ENCODE data around the gene CRIP2.

Gene CRIP2

GRCh38 chr14:105476097-105476830, 1.6 kb downstream of the CRIP2 start:
- no peak for TF ChIP-seq CTCF (conservative IDR thresholded peaks at IDR 0.05; ENCODE audit: control insufficient read depth, insufficient read depth, low read depth, low read length)
- H3K4me3 ChIP-seq (ENCODE audit: control insufficient read depth, low read depth, low read length), result peak overlapping the region; percentile 45
- DNase-seq (ENCODE audit: low read depth), result no peak

GRCh38 chr14:105476831-105477659, 2.4 kb downstream of the CRIP2 start:
- no peak overlapping the region for H3K4me3 ChIP-seq (ENCODE audit: control insufficient read depth, low read depth, low read length)

GRCh38 chr14:105477660-105478397, 3.2 kb downstream of the CRIP2 start:
- no peak for DNase-seq (ENCODE audit: low read depth)
- no peak for TF ChIP-seq CTCF (conservative IDR thresholded peaks at IDR 0.05; ENCODE audit: control insufficient read depth, insufficient read depth, low read depth, low read length)
- no peak overlapping the region for H3K4me3 ChIP-seq (ENCODE audit: control insufficient read depth, low read depth, low read length)

More at GRCh38 chr14:105476831-105477659, 2.4 kb downstream of the CRIP2 start:
- no peak for DNase-seq (ENCODE audit: low read depth)
- no peak for TF ChIP-seq CTCF (conservative IDR thresholded peaks at IDR 0.05; ENCODE audit: control insufficient read depth, insufficient read depth, low read depth, low read length)

GRCh38 chr14:105478398-105479251, 4.0 kb downstream of the CRIP2 start:
- no peak overlapping the region for H3K4me3 ChIP-seq (ENCODE audit: control insufficient read depth, low read depth, low read length)
- no peak for TF ChIP-seq CTCF (conservative IDR thresholded peaks at IDR 0.05; ENCODE audit: control insufficient read depth, insufficient read depth, low read depth, low read length)
- no peak for DNase-seq (ENCODE audit: low read depth)

GRCh38 chr14:105479431-105480158, 5.0 kb downstream of the CRIP2 start:
- no peak for DNase-seq (ENCODE audit: low read depth)
- H3K4me3 ChIP-seq (ENCODE audit: control insufficient read depth, low read depth, low read length), result no peak overlapping the region
- TF ChIP-seq CTCF (conservative IDR thresholded peaks at IDR 0.05; ENCODE audit: control insufficient read depth, insufficient read depth, low read depth, low read length), result no peak
